SK-MEL-5 (cell line): Measurements from ENCODE around the gene BMAL1. TPM values are rescaled to one million over a fixed set of nuclear protein-coding genes. Genes with fewer than 3 reads are reported as not detected.
"Not testable (repeated sequence)": the region's sequence is repeated elsewhere in the genome, so short reads cannot be mapped to it uniquely, and the experiment has no call there.

Experiments
- DNase-seq: peaks from one replicate; pipeline ENCODE4 v3.0.0-alpha.2; 2016; ENCODE audit warnings: low read depth, low spot score
- in situ Hi-C: cut with HindIII; loops from 2 replicates; pipeline ENCODE4 v1.10.0; 2016; ENCODE audit warnings: low sequenced_read_pairs, high pct_unique_total_duplicates, low pct_unique_long_range_greater_than_20kb
- polyA plus RNA-seq, 2 experiments: library from polyadenylated mRNA; depleted of rRNA; stranded (reverse); fragments of >200 nt; gene quantifications; 2 replicates each; pipeline ENCODE4 v1.2.3, GENCODE V29; 2015
- total RNA-seq: library from RNA; depleted of rRNA; stranded (reverse); fragments of >200 nt; shearing (Covaris generic); gene quantifications from 2 replicates; pipeline ENCODE4 v1.2.3, GENCODE V29; 2014; rRNA removed

BMAL1 gene
- 6.1 and 7.1 TPM in 2 replicates for total RNA-seq
- 5.4 and 9.6 TPM in 2 replicates for polyA plus RNA-seq (2015; cell fraction: cytosol; rRNA removed)
- 24.3 and 28.1 TPM in 2 replicates for polyA plus RNA-seq (2015; cell fraction: nucleus; rRNA removed)

GRCh38 chr11:13277768-13278608 is at the start of gene BMAL1:
TSS of gene BMAL1 (plus strand) at chr11:13277790. CDS start at chr11:13354309, 76,519 bp downstream.
- in situ Hi-C loops: no loop called here
- no peak for DNase-seq

DNA sequence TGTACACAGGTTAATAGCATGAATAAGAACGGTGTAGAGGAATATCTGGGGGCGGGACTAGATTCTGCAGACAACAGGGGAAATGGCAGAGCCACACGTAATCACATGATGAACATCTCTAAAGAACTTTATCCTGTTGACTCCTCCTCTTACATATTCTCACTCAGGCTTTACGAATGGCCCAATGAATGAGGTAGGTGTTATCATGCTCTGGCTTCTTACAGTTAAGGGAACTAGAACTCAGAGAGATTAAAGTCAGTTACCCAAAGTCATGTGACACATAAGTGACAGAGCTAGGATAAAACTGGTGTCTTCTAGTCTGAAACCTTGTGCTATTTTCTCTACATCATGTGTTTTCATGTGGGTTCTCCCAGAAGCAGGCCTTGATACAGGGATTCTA is 49.0 kb upstream of the BMAL1 start:
- no peak for DNase-seq
- in situ Hi-C loops: no loop called here

DNA sequence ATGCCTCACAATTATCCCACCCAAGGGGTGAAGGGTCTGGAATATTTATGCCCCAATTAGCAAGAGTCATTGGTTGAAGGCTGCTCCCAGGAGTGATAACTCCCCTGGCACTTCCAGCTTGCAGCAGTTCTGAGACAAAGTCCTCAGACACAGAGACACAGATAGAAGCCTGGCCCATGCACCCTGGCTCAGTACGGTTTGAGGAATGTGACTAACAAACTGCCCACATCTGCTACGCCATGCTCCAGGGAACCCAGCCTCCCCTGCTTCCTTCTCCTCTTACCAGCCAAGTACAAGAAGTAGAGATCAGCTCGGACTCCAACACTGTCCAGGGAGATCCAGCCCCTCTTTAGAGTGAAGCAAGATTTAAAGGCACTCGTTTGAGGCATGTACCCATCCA is 48.5 kb upstream of the BMAL1 start:
- DNase-seq: no peak
- in situ Hi-C loops: no loop called here

- DNase-seq: no peak
- in situ Hi-C loops: no loop called here
These were observed 47.8 kb upstream of the BMAL1 start for GRCh38 chr11:13229711-13230318.

- DNase-seq: no peak
- in situ Hi-C loops: no loop called here
These were observed 44.3 kb upstream of the BMAL1 start for GRCh38 chr11:13233173-13233745.

GRCh38 chr11:13235895-13236294 is 41.7 kb upstream of the BMAL1 start:
- DNase-seq: no peak
- in situ Hi-C loops: no loop called here

GRCh38 chr11:13236626-13237025 is 41.0 kb upstream of the BMAL1 start:
- no peak for DNase-seq
- in situ Hi-C loops: no loop called here

DNA sequence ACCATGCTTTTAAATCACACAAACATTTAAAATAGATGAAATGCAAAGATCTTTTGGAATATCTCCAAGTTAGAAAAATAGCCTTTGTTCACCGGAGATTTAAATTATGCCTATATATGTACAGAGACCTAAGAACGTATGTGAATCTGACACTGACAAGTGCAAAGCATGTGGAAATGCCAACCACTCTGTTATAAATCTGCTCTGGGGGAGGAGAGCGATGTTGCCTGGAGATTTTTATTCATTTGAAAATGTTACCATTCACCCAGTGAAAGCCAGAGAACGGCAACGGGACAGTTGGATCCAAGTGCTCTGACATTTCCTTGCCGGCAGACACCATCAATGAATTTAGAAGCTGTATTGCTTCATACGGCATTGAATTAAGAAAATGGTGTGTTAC is 39.8 kb upstream of the BMAL1 start:
- no peak for DNase-seq
- in situ Hi-C loops: no loop called here

DNA sequence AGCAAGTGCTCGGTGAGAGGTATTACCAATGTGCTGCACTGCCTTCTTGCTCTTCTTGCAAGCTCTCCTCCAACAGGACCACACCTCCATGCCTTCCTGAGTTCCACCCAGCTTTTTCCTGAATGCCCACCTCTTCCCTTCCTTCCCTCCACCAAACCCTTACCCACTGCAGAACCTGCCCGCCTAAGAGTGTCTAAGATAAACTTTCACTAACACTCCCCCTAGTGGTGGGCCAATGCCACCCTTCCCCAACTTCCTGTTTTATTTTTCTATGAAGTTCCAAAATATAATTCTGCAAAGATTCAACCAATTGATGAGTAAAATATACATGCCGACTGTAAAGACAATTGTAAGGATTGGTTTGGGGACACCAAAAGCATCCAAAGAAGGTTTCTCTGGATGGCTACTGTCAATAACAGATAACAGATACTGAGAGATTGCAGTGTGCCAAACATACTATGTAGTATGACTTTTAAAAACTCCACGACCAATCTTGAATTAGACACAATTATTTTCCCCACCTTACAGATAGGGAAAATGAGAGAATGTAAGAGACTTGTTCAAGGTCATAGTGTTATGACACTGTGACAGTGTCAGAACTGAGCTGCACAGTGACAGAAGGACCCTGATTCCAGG is 38.6 kb upstream of the BMAL1 start:
- peak; percentile 72 for DNase-seq
- in situ Hi-C loops: no loop called here

- in situ Hi-C loops: no loop called here
- no peak for DNase-seq
These were observed 35.0 kb upstream of the BMAL1 start for GRCh38 chr11:13242564-13242963.

DNA sequence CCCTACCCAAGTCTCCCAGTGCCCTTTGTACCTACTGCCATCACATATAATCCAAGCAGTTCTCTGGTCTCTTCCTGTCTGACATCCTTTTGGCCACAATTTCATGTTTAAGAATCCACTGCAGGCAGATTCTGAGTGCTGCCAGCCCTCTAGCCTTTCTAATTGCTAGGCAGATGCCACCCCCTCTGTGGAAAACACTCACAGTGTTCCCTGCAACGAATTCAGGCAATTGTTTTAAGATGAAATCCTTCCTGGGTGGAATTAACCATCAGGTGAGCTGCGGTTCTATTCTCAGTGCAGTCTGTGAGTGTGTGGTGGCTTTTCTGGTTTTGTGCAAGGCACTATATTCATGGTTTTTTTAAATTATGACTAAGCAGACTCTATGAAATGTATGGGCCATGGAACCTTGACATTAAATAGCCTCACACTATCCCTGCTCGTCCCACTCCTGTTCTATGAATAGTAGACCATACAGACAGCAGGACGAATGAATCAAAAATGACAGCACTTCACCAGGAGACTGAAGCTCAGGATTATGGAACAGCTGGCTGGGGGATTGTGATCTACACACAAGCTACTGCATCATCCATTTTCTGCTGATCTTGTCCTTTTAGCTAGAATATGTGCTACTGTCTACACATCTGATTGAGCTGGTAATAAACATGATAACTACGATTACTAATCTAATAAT is 29.8 kb upstream of the BMAL1 start:
- no peak for DNase-seq
- in situ Hi-C loops: no loop called here

DNA sequence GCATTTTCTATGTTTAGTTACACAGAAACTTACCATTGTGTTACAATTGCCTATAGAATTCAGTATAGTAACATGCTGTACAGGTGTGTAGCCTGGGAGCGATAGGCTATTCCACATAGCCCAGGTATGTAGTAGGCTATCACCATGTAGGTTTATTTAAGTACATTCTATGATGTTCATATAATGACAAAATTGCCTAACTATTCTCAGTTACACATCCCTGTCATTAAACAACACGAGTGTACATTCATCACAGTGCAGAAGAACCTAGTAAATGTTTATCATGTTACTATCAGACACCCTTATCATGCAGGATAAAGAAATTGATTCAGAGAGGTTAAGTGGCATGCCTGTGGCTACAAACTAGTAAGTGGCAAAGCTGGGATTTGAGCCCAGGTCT is 28.4 kb upstream of the BMAL1 start:
- DNase-seq: no peak
- in situ Hi-C loops: no loop called here

DNA sequence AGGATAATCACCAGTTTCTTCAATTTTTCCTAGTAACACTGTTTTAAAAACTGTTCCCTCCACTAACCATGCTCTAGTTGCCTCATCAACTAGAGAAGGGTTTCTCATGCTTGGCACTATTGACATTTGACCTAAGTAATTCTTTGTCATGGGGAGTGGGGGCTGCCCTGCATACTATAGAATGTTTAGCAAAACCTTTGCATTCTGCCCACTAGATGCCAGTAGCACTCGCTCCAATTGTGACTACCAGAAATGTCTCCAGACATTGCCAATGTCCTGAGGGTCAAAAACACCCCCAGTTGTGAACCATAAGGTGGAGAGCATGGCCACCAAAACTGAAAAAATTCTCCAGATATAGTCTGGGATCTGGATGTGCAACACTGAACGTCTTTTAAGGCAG is 27.6 kb upstream of the BMAL1 start:
- in situ Hi-C loops: no loop called here
- peak; percentile 51 for DNase-seq

- no peak for DNase-seq
- in situ Hi-C loops: no loop called here
These were observed 25.6 kb upstream of the BMAL1 start for GRCh38 chr11:13251966-13252365.

DNA sequence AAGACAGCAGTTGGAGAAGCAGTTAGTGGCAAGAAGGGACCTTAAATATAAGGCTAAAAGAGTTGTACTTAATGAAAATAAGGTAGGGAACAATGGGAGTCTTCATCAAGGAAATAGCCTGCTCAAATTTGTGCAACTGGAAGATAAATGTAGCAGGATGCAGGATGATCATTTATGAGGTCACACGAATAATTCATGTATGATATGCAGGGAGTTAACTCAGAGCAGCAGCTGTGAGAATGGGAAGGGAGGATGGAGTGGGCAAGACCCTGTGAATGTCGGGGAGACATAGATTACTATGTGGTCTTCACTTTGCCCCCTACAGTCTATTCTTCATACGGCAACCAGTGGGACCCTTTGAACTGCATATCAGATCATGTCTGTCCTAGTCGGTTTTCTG is 25.2 kb upstream of the BMAL1 start:
- DNase-seq: no peak
- in situ Hi-C loops: no loop called here

DNA sequence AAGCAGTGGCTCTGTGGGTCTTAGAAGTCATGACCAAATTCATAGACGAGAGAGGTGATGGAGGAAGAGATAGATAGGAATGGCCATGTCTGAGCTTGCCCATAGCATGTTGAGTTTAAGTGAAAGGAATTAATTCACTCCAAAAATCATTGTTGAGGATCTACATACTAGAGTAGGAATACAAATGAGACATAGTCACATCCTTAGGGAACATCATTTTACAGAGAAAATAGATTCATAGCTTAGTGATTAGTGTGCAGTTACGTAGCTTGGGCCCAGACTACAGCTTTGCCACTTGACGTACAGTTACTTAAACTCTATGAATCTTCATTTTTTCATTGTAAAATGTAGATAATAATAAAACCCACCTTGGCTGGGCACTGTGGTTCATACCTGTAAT is 21.4 kb upstream of the BMAL1 start:
- no peak for DNase-seq
- in situ Hi-C loops: no loop called here

- DNase-seq, in situ Hi-C loops: not testable (repeated sequence)
These were observed 19.5 kb upstream of the BMAL1 start for GRCh38 chr11:13258061-13258460.

DNA sequence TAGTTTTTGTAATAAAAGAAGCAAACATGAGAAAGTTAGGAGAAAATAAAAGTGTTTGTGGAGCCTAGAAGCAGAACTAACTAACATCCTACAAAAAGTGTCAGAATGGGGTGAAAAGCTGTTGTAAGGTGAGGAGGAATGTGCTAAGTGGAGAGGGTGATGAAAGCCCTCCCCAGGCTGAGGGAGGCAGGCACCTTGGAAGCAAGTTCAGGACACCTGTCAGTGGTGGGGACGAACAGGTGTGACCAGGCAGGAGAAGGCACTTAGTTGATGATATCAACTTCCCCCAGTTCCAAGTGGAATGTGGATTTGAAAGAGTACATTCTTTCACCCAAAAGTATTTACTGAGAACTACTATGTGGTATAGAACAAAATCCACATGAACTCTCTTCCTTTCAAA is 18.7 kb upstream of the BMAL1 start:
- no peak for DNase-seq
- in situ Hi-C loops: no loop called here
